ENCODE measurements around the gene KIAA1217.

KIAA1217 gene

DNA sequence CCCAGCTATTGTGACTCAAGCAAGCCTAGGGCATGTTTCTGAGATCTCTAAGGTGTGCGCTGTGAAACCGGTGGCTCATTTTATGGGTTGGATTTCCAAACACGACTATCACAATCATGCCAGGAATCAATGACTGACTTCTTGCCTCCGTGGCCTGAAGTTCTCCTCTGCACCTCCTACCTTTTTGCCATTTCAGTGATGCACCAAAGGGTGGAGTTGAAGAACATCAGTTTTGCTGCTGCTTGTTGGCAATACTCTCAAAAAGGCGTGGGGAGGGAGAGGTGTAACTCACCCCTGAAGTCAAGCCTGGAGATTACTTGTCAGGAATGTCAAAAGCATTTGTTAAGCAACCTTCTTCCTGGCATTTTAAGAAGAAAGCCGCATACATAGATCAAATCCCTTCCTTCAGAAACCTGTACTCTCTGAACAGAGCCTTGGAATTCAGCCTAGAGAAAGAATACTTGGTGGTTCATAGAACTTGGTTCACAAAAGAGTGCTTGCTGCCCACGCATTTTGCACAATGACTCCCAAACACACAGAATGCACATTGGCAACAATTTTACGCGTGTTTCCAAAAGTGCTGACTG lies 41.0 kb downstream of the KIAA1217 start:
- Histone ChIP-seq H3K9ac (ENCODE audit: low read length) (no peak overlapping the region), H3K36me3 (ENCODE audit: insufficient read depth, low read length) (no peaks in the 10 kb centered on the region), H3K27ac (ENCODE audit: low read depth, low read length) (no peak overlapping the region), H3K27me3 (ENCODE audit: control insufficient read depth in 1 of 2, insufficient read depth in 2 of 2, low read length in 2 of 2) (no peaks in the 10 kb centered on the region), H3K9me3 (ENCODE audit: low read length) (no peaks in the 10 kb centered on the region), H3K4me1 (ENCODE audit: insufficient read depth, low read length) (no peaks in the 10 kb centered on the region), H3K4me3 (ENCODE audit: low read depth in 1 of 2, low read length in 2 of 2) (no peak overlapping the region)

DNA sequence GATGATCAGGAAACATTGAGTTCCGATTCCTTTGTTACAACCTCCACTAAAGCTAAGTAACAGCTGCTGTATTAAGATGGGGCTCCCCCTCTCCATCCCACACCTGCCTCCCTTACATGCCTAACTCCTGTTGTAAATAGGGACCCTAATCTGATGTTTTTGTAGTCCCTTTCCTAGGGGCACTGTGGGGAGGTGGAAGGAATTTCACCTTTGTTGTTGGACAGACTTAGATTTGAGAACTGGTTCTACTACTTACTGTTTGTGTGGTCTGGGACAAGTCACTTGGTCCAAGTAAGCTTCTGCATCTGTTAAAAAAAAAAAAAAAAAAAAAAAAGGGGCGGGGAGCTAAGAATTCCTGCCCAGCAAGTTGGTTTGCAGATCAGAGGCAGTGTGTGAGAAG lies 42.6 kb downstream of the KIAA1217 start:
- H3K27ac ChIP-seq (ENCODE audit: low read depth, low read length), result no peak overlapping the region

DNA sequence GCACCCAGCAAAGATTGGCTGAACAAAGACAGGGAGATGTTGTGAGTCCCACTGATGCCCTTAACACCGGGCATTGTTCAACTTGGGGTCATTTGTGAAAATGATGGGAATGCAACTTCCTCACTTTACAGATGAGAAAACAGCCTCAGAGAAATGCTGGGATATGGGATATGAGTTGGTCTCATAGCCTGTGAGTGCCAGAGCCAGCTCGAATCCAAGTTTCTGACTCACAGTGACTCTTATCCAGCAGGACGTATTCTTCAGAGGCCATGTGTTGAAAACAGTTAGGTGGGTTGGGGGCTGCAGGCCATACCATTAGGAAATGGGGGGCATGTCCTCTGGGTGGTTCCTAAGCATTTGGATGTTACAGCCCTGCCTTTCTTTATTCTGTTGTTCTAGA lies 45.2 kb downstream of the KIAA1217 start:
- Histone ChIP-seq H3K27me3 (ENCODE audit: control insufficient read depth in 1 of 2, insufficient read depth in 2 of 2, low read length in 2 of 2) (no peaks in the 10 kb centered on the region), H3K9ac (ENCODE audit: low read length) (no peak overlapping the region), H3K36me3 (ENCODE audit: insufficient read depth, low read length) (no peaks in the 10 kb centered on the region), H3K9me3 (ENCODE audit: low read length) (no peaks in the 10 kb centered on the region), H3K4me3 (ENCODE audit: low read depth in 1 of 2, low read length in 2 of 2) (no peak overlapping the region), H3K4me1 (ENCODE audit: insufficient read depth, low read length) (no peaks in the 10 kb centered on the region), H3K27ac (ENCODE audit: low read depth, low read length) (no peak overlapping the region)

More for the DNA sequence above, 42.6 kb downstream of the KIAA1217 start:
- Histone ChIP-seq H3K9ac (ENCODE audit: low read length) (no peak overlapping the region), H3K27me3 (ENCODE audit: control insufficient read depth in 1 of 2, insufficient read depth in 2 of 2, low read length in 2 of 2) (no peaks in the 10 kb centered on the region), H3K9me3 (ENCODE audit: low read length) (no peaks in the 10 kb centered on the region), H3K4me1 (ENCODE audit: insufficient read depth, low read length) (no peaks in the 10 kb centered on the region), H3K36me3 (ENCODE audit: insufficient read depth, low read length) (no peaks in the 10 kb centered on the region), H3K4me3 (ENCODE audit: low read depth in 1 of 2, low read length in 2 of 2) (no peak overlapping the region)

DNA sequence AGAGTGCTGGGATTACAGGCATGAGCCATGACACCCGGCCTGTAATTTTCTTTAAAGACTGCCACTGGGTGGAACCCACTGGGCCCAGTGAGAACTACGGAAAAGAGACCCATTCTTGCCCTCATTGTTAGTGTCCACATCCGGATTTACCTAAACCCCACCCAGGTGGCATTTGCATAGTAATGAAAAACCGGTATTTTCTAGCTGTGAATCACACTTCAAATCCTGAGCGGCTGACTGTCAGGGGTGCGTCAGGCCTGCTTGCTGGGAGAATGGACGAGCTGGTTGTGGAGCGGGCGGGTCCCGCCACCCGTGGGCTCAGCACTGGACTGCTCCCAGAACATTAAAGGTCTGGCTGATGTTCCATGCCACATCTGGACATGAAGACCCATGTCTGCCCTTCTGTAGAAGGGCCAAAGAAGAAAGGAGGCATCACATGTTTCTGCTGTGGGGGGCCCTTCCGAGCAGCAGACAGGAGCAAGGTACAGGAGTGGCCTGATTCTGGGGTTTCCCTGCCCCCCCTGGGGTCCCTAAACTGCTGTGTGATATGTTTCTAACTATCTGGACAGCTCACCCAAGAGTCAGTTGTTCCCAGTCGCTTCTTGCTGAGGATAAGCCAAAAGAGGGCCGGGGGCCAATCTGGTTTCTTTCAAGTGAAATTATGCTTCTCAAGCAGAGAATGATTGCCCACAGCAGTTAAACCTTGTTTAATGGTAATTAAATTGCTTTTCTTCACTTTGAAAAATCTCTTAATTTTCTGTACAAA lies 46.4 kb downstream of the KIAA1217 start:
- Histone ChIP-seq H3K27me3 (ENCODE audit: control insufficient read depth in 1 of 2, insufficient read depth in 2 of 2, low read length in 2 of 2) (no peaks in the 10 kb centered on the region), H3K36me3 (ENCODE audit: insufficient read depth, low read length) (no peaks in the 10 kb centered on the region), H3K27ac (ENCODE audit: low read depth, low read length) (no peak overlapping the region), H3K4me1 (ENCODE audit: insufficient read depth, low read length) (no peaks in the 10 kb centered on the region), H3K9ac (ENCODE audit: low read length) (no peak overlapping the region), H3K4me3 (ENCODE audit: low read depth in 1 of 2, low read length in 2 of 2) (no peak overlapping the region), H3K9me3 (ENCODE audit: low read length) (no peaks in the 10 kb centered on the region)

DNA sequence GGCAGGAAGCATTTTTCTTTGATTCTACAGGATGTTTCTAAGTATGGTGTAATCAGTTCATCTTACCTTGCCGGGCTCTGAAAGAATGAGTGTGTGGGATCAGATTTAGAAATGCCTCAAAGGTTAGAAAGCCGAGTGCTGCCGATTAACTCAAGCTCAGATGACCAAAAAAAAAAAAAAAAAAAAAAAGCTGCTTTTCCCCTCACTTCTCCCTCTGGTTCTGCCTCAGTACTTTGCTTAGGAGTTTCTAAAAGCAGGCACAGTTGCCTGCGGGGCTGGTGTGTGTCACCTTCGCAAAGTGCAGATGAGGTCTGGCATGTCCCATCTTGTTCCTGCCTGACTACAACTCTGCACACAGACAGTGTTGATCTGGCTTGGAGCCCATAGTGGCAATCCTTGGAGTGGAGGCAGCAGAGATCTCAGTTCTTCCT lies 47.0 kb downstream of the KIAA1217 start:
- H3K4me3 ChIP-seq (ENCODE audit: low read depth in 1 of 2, low read length in 2 of 2), result no peak overlapping the region
- H3K36me3 ChIP-seq (ENCODE audit: insufficient read depth, low read length), result no peaks in the 10 kb centered on the region
- no peaks in the 10 kb centered on the region for H3K9me3 ChIP-seq (ENCODE audit: low read length)
- H3K27me3 ChIP-seq (ENCODE audit: control insufficient read depth in 1 of 2, insufficient read depth in 2 of 2, low read length in 2 of 2), result no peaks in the 10 kb centered on the region
- no peaks in the 10 kb centered on the region for H3K4me1 ChIP-seq (ENCODE audit: insufficient read depth, low read length)
- no peak overlapping the region for H3K27ac ChIP-seq (ENCODE audit: low read depth, low read length)
- no peak overlapping the region for H3K9ac ChIP-seq (ENCODE audit: low read length)

DNA sequence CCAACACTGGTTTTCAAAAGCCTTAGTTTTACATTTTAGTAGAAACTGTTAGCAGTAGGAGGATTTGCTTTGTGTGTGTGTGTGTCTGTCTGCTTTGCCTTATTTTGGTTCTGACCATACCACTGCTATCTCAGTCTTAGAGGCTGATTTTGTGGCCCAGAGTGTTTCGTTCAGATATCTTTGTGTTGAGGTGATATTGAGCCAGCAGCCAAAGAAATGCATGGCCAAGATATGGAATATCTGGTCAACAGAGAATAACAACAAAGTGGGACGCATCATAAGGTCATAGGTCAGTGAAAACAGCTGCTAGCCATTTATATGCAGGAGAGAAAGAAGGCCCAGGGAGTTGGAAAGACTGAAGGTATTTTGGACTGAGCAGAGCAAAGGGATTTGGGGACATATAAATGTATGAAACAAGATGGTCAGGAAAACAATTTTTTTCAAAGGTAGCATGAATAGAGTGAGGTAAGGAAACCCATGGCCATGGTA lies 47.7 kb downstream of the KIAA1217 start:
- Histone ChIP-seq H3K4me1 (ENCODE audit: insufficient read depth, low read length) (no peaks in the 10 kb centered on the region), H3K4me3 (ENCODE audit: low read depth in 1 of 2, low read length in 2 of 2) (no peak overlapping the region), H3K27ac (ENCODE audit: low read depth, low read length) (no peak overlapping the region), H3K9ac (ENCODE audit: low read length) (no peak overlapping the region), H3K9me3 (ENCODE audit: low read length) (no peaks in the 10 kb centered on the region), H3K27me3 (ENCODE audit: control insufficient read depth in 1 of 2, insufficient read depth in 2 of 2, low read length in 2 of 2) (no peaks in the 10 kb centered on the region), H3K36me3 (ENCODE audit: insufficient read depth, low read length) (no peaks in the 10 kb centered on the region)

DNA sequence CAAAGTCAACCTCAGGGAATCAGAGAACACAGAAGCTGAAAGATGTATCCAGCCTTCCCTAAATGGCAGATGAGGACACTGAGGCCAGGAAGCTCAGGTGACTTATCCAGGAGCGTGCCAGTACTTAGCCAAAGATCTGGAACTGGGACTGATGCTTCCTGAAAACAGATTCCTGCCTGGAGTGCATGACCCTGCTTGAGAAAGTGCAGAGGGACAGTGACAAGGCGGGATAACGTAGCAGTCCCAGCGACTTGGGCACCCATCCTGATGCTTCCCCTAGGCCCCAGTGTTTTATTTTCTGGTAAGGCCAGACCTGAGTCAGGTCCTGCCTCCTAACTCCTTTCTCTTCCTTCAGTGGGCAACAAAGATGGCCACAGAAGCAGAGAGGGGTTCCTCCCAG lies 48.6 kb downstream of the KIAA1217 start:
- Histone ChIP-seq H3K27me3 (ENCODE audit: control insufficient read depth in 1 of 2, insufficient read depth in 2 of 2, low read length in 2 of 2) (no peaks in the 10 kb centered on the region), H3K27ac (ENCODE audit: low read depth, low read length) (no peak overlapping the region), H3K4me1 (ENCODE audit: insufficient read depth, low read length) (no peaks in the 10 kb centered on the region), H3K36me3 (ENCODE audit: insufficient read depth, low read length) (no peaks in the 10 kb centered on the region), H3K9ac (ENCODE audit: low read length) (no peak overlapping the region), H3K9me3 (ENCODE audit: low read length) (no peaks in the 10 kb centered on the region), H3K4me3 (ENCODE audit: low read depth in 1 of 2, low read length in 2 of 2) (no peak overlapping the region)

DNA sequence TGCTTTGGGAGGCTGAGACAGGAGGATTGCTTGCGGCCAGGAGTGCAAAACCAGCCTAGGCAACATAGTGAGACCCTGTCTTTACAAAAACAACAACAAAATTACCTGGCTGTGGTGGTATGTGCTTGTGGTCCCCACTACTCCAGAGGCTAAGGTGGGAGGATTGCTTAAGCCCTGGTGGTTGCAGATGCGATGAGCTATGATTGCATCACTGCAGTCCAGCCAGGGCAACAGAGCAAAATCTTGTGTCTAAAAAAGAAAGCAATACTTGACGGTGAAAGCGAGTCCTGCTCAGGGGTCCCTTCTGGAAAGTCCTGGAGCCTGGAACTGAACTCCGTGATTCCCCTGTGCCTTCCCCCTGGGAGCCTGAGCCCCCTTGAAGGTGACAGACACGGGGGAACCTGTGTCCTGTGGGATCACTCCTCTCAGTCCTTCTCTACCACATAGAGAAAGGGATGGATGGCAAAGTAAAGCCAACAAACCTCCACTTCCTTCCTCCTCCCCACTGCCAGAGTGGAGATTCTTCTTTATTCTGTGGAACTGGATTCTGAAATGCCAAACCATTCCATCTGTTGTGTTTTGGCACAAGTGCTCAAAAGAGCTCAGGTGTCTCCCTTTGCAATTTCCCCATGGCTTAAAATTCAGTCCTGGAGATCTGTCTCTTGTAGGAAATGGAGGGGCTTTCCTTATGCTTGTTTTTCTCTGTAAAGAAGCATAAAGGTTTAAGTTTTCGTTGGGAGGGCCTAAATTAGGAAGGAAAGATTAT lies 50.6 kb downstream of the KIAA1217 start:
- no peaks in the 10 kb centered on the region for H3K27me3 ChIP-seq (ENCODE audit: control insufficient read depth in 1 of 2, insufficient read depth in 2 of 2, low read length in 2 of 2)
- H3K36me3 ChIP-seq (ENCODE audit: insufficient read depth, low read length), result no peaks in the 10 kb centered on the region
- H3K9ac ChIP-seq (ENCODE audit: low read length), result no peak overlapping the region
- no peak overlapping the region for H3K4me3 ChIP-seq (ENCODE audit: low read depth in 1 of 2, low read length in 2 of 2)
- no peaks in the 10 kb centered on the region for H3K9me3 ChIP-seq (ENCODE audit: low read length)
- no peak overlapping the region for H3K27ac ChIP-seq (ENCODE audit: low read depth, low read length)
- no peaks in the 10 kb centered on the region for H3K4me1 ChIP-seq (ENCODE audit: insufficient read depth, low read length)

DNA sequence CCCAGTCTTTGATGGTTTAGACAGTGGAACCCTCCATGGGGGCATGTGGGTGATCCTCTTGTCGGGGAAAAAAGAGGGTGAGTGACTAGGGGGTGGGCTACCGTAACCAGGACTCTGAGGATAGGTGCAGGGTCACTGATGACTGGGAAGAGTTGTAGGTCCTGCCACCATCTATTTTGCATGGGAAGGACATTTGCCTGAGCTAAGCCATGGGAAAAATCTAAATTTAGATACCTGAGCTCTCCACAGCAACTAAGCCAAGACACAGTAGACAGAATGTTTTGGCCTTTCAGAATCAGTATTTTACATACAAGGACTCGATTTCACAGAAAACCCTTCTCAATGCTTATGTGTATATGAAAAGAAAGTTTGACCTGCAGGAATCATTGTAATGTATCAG lies 52.7 kb downstream of the KIAA1217 start:
- no peaks in the 10 kb centered on the region for H3K9me3 ChIP-seq (ENCODE audit: low read length)
- H3K4me1 ChIP-seq (ENCODE audit: insufficient read depth, low read length), result no peaks in the 10 kb centered on the region
- H3K27ac ChIP-seq (ENCODE audit: low read depth, low read length), result no peak overlapping the region
- no peak overlapping the region for H3K9ac ChIP-seq (ENCODE audit: low read length)
- no peaks in the 10 kb centered on the region for H3K36me3 ChIP-seq (ENCODE audit: insufficient read depth, low read length)
- no peaks in the 10 kb centered on the region for H3K27me3 ChIP-seq (ENCODE audit: control insufficient read depth in 1 of 2, insufficient read depth in 2 of 2, low read length in 2 of 2)
- no peak overlapping the region for H3K4me3 ChIP-seq (ENCODE audit: low read depth in 1 of 2, low read length in 2 of 2)

DNA sequence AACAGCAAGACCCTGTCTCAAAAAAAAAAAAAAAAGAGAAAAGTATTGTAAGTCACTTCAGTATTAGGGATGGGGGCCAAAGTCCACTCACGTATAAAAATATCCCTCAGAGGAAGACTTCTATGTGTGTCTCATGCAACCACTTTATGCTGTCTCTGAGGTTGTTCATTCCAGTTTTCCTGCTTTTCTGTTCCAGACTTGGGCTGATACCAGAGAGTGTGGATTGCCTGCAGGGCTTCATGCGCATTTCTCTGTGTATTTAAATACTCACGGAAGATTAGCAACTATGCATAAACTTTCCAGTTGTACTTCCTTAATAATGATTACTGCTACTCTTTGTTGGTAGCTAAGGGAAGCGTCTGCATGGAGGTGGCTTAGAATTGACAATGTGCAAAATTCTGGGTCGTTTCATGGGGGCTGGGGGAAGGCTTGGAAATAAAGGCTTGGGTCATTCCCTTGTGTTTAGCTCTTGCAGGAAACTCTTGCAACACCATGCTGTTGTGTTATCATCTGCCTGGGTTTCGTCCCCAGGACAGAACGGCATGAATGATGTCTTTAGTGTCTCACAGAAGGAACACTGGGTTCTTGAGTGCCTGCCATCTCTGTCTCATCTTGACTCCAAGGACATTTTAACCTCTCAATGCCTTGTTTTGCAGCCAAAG lies 54.1 kb downstream of the KIAA1217 start:
- H3K36me3 ChIP-seq (ENCODE audit: insufficient read depth, low read length), result no peaks in the 10 kb centered on the region
- H3K9ac ChIP-seq (ENCODE audit: low read length), result no peak overlapping the region
- no peak overlapping the region for H3K4me3 ChIP-seq (ENCODE audit: low read depth in 1 of 2, low read length in 2 of 2)
- no peak overlapping the region for H3K27ac ChIP-seq (ENCODE audit: low read depth, low read length)
- no peaks in the 10 kb centered on the region for H3K4me1 ChIP-seq (ENCODE audit: insufficient read depth, low read length)
- no peaks in the 10 kb centered on the region for H3K27me3 ChIP-seq (ENCODE audit: control insufficient read depth in 1 of 2, insufficient read depth in 2 of 2, low read length in 2 of 2)
- H3K9me3 ChIP-seq (ENCODE audit: low read length), result no peaks in the 10 kb centered on the region

DNA sequence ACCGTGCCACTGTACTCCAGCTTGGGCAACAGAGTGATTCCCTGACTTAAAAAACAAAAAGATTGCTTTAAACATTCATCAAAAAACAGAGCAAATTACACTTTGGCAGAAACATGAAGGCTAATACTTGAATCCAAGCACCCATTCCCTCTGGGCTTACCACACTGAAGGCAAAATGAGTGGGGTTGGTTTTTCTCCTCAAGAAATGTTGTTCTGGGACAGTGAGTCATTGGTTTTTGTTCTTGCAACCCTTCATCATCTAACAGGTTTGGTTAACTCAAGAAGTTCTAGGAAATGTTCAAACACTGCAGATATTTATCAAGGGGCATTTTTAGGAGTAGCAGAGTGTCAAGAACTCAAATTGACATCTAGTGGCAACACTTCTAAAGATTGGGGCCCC lies 60.5 kb downstream of the KIAA1217 start:
- no peak overlapping the region for H3K27ac ChIP-seq (ENCODE audit: low read depth, low read length)
- H3K27me3 ChIP-seq (ENCODE audit: control insufficient read depth in 1 of 2, insufficient read depth in 2 of 2, low read length in 2 of 2), result no peaks in the 10 kb centered on the region
- H3K9me3 ChIP-seq (ENCODE audit: low read length), result no peaks in the 10 kb centered on the region
- H3K36me3 ChIP-seq (ENCODE audit: insufficient read depth, low read length), result no peaks in the 10 kb centered on the region
- no peak overlapping the region for H3K4me3 ChIP-seq (ENCODE audit: low read depth in 1 of 2, low read length in 2 of 2)
- no peak overlapping the region for H3K9ac ChIP-seq (ENCODE audit: low read length)
- no peaks in the 10 kb centered on the region for H3K4me1 ChIP-seq (ENCODE audit: insufficient read depth, low read length)

Data from muscle layer of colon (tissue), 2 donors.